HFFc6 (cell line): ENCODE results near the gene FAM200C. TPM values are rescaled to one million over a fixed set of nuclear protein-coding genes. Genes with fewer than 3 reads are reported as not detected.

Source experiments
- DNase-seq: peaks from one replicate; pipeline ENCODE4 v3.0.0-alpha.2; 2018
- H3K27ac Mint-ChIP-seq: 2 replicates; pipeline ENCODE4 v1.8.0; 2020; ENCODE audit warnings: mild to moderate bottlenecking, mixed read lengths
- H3K27me3 Mint-ChIP-seq: 2 replicates; pipeline ENCODE4 v1.8.0; 2021; ENCODE audit warnings: mild to moderate bottlenecking, moderate library complexity, mixed read lengths; ENCODE audit not compliant: insufficient read depth
- H3K36me3 Mint-ChIP-seq: 2 replicates; pipeline ENCODE4 v1.8.0; 2021; ENCODE audit warnings: low read depth, mixed read lengths
- H3K4me1 Mint-ChIP-seq: 2 replicates; pipeline ENCODE4 v1.8.0; 2020; ENCODE audit warnings: low read depth, mixed read lengths
- H3K4me3 Mint-ChIP-seq: 2 replicates; pipeline ENCODE4 v1.8.0; 2020; ENCODE audit warnings: mild to moderate bottlenecking, moderate library complexity, mixed read lengths
- H3K9me3 Mint-ChIP-seq: 2 replicates; pipeline ENCODE4 v1.8.0; 2020; ENCODE audit warnings: mild to moderate bottlenecking, mixed read lengths
- CTCF ChIP-seq: fragments of 200-600 bp; sonication (generic); IDR thresholded peaks from 2 replicates; pipeline ENCODE4 v1.5.0; 2021; ENCODE audit warnings: antibody characterized with exemption, mild to moderate bottlenecking
- total RNA-seq, 6 experiments: library from RNA; stranded (reverse); fragmentation: NEBNext Ultra II Directional; extraction: Animal tissue kit (Norgen Biotek cat#: 25700); gene quantifications; 2 replicates in 1 of 6; 3 replicates in 5 of 6; pipeline ENCODE4 v1.2.3, GENCODE V29; 2021

Gene FAM200C
- total RNA-seq, 6 experiments from 2014 or later = 1.9 to 3.0 (median 2.6) TPM

DNA sequence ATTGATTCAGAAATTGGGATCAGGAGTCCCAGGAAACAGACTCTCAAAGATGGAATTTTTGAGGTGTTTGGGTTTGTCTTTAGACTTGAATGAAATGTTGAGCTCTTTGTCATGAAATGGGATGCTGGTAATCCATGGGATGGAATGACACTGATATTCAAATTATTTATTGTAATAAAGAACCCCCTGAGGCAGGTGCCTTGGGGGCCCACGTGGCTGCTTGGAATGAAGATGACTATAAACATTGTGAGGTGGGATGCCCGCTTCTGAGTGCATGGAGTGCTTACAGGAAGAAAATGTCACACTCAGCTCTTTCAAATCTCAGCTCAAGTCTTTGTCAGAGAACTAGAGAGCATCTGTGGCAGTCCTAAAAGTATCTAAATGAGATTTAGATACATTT, 19.8 kb downstream of the FAM200C start:
- peaks cover 6% of the 10 kb centered on the region for H3K27me3 Mint-ChIP-seq

GRCh38 chr5:160379511-160379910, 20.3 kb downstream of the FAM200C start:
- Mint-ChIP-seq H3K36me3 (no peaks in the 10 kb centered on the region), H3K4me1 (no peaks in the 10 kb centered on the region), H3K9me3 (no peaks in the 10 kb centered on the region), H3K27me3 (peaks cover 10% of the 10 kb centered on the region), H3K4me3 (no peak overlapping the region), H3K27ac (no peak overlapping the region)
- TF ChIP-seq CTCF = no peak
- no peak for DNase-seq

More for the DNA sequence above, 19.8 kb downstream of the FAM200C start:
- H3K9me3 Mint-ChIP-seq = no peaks in the 10 kb centered on the region
- TF ChIP-seq CTCF = no peak
- no peak for DNase-seq
- H3K4me3 Mint-ChIP-seq = no peak overlapping the region
- H3K4me1 Mint-ChIP-seq = no peaks in the 10 kb centered on the region
- H3K36me3 Mint-ChIP-seq = no peaks in the 10 kb centered on the region
- no peak overlapping the region for H3K27ac Mint-ChIP-seq

DNA sequence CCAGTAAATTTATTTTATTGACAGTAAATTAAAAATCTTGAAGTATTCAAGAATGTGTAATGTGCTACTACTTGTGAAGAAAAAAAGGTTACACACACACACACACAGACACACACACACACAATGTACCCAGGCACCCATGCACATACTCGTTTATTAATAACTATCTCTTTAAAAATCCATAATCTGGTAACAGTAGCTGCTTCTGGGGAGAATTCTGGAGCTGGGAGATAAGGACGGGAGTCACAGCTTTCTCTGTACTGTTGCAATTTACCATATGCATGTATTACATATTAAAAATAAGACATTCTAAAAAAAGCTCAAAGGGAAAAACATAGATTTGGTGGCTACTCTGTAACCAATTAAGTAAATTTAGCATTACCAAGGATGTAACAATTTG, 21.5 kb downstream of the FAM200C start:
- DNase-seq = no peak
- Mint-ChIP-seq H3K36me3 (no peaks in the 10 kb centered on the region), H3K4me3 (no peak overlapping the region), H3K9me3 (no peaks in the 10 kb centered on the region), H3K27ac (no peak overlapping the region), H3K4me1 (no peaks in the 10 kb centered on the region), H3K27me3 (peaks cover 18% of the 10 kb centered on the region)
- no peak for TF ChIP-seq CTCF

DNA sequence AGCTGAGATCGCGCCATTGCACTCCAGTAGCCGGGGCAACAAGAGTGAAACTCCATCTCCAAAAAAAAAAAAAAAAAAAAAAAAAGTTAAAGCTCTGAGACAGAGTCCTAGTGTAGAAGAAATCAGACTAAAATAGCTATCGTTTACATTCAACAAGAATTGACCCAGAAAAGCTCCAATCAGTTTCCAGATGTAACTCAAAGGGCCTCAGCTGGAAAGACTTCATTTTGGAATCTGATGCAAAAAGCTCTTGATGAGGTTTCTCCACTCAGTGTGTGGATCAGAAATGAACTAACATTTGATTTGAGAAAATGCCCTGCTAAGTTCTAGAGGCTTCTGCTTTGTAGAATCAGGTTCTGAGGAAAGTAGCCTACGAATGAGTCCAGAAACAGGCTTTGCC, 22.2 kb downstream of the FAM200C start:
- H3K9me3 Mint-ChIP-seq = no peaks in the 10 kb centered on the region
- peaks cover 23% of the 10 kb centered on the region for H3K27me3 Mint-ChIP-seq
- TF ChIP-seq CTCF = no peak
- H3K4me1 Mint-ChIP-seq = no peaks in the 10 kb centered on the region
- H3K36me3 Mint-ChIP-seq = no peaks in the 10 kb centered on the region
- no peak overlapping the region for H3K4me3 Mint-ChIP-seq
- DNase-seq = no peak
- H3K27ac Mint-ChIP-seq = no peak overlapping the region

DNA sequence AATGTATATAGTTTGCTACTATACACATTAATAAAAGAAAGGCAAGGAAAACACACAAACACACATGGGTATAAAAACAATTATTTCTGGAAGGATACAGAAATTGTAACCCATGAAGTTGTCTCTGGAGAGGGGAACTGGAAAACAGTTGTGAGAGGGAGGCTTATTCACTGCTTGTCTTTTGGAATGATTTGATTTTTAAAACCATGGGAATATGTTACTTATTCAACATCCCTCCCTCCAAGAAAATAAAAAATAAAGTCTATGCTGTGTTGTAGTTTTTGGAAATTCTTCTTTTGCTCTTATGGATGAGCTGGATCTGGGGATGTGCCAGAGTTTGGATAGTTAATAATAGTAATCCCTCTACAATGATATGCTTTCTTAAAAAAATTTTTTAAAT, 23.4 kb downstream of the FAM200C start:
- Mint-ChIP-seq H3K4me3 (no peak overlapping the region), H3K27ac (no peak overlapping the region), H3K4me1 (no peaks in the 10 kb centered on the region), H3K9me3 (no peaks in the 10 kb centered on the region), H3K27me3 (peaks cover 26% of the 10 kb centered on the region), H3K36me3 (no peaks in the 10 kb centered on the region)
- TF ChIP-seq CTCF = no peak
- DNase-seq = no peak

GRCh38 chr5:160375701-160376100, 24.2 kb downstream of the FAM200C start:
- DNase-seq = no peak
- Mint-ChIP-seq H3K4me3 (no peak overlapping the region), H3K4me1 (peaks cover 6% of the 10 kb centered on the region), H3K27me3 (peaks cover 29% of the 10 kb centered on the region), H3K27ac (no peak overlapping the region), H3K9me3 (no peaks in the 10 kb centered on the region), H3K36me3 (no peaks in the 10 kb centered on the region)
- TF ChIP-seq CTCF = no peak
